NK-92 (cell line): ENCODE results near the gene ZSCAN21.
"Not testable (repeated sequence)": the region's sequence is repeated elsewhere in the genome, so short reads cannot be mapped to it uniquely, and the experiment has no call there.

Experiments used
- DNase-seq: peaks from one replicate; lab custom pipeline; 2025; ENCODE audit not compliant: unreplicated experiment; lab: John Stamatoyannopoulos, UW

The ZSCAN21 gene

GRCh38 chr7:100049441-100050291 is at the start of gene ZSCAN21:
TSS of gene ZSCAN21 (plus strand) at chr7:100049774. CDS start at chr7:100057007, 7,233 bp downstream.
- DNase-seq = no peak

GRCh38 chr7:100000239-100000638 is 49.3 kb upstream of the ZSCAN21 start:
- DNase-seq = no peak

- DNase-seq = no peak
Measured at GRCh38 chr7:100003711-100004661, 45.6 kb upstream of the ZSCAN21 start.

- no peak for DNase-seq
Measured at GRCh38 chr7:100007887-100008286, 41.7 kb upstream of the ZSCAN21 start.

DNA sequence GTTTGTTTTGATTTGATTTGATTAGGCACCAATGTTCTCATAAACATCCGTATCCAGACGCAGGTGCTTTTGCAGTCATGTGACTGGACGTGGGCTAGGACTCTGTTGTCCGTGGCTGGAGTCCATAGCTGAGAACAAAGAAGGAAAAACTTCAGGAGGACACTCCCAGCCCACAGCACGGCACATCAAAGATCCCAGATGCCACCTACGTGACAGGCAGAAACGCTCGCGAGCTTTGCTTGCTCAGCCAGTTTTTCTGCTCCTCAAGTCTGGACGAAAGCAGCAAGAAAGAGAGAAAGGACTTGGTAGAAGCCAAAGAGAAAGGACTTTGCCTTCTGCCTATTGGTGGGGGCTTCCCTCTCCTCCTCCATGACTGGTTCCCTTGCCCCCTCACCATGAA is 41.0 kb upstream of the ZSCAN21 start:
- no peak for DNase-seq

DNA sequence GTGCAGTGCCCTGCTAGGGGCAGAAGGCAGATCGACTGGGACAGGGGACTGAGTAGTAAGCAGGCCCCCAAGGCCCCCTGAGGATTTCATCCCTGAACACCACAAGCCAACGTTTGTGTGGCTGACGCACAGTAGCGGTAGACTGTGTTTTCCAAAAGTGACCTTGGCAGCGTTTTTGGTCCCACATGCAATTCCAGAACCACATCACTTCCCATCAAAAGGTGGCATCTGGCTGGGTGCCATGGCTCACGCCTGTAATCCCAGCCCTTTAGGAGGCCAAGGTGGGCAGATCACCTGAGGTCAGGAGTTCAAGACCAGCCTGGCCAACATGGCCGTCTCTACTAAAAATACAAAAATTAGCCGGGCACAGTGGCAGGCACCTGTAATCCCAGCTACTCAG is 39.6 kb upstream of the ZSCAN21 start:
- DNase-seq = not testable (repeated sequence)

DNA sequence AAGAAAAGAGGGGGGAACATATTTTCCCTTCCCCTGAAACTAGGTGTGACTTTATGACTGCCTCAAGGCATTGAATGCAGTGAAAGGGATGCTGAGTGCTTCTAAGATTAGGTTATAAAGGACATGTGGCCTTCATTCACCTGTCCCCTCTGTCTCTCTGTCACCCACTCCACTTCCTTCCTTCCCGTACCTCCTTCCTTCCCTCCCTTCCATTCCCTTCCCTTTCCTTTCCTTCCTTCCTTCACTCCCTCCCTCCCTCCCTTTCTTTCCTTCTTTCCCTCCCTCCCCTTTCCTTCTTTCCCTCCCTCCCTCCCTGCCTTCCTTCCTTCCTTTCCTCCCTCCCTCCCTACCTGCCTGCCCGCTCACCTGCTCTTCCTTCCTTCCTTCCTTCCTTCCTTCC is 38.7 kb upstream of the ZSCAN21 start:
- DNase-seq = no peak

DNA sequence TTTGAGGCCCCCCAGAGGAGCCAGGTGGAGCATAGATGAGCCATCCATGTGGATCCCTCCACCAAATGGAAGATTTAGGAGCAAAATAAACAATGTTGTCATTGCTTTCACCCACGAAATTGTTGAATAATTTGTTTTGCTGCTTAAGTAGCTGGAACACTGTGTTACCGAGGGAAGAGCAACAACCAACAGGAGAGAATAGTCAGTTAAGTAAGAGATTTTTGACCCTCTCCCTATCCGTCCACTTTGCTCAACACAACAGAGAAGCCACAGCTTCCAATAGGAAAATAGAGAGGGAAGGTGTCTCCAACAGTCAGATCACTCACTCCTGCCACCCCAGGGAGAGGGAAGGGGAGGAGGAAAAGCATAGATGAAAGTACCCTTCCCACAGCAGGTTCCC is 38.1 kb upstream of the ZSCAN21 start:
- no peak for DNase-seq

DNA sequence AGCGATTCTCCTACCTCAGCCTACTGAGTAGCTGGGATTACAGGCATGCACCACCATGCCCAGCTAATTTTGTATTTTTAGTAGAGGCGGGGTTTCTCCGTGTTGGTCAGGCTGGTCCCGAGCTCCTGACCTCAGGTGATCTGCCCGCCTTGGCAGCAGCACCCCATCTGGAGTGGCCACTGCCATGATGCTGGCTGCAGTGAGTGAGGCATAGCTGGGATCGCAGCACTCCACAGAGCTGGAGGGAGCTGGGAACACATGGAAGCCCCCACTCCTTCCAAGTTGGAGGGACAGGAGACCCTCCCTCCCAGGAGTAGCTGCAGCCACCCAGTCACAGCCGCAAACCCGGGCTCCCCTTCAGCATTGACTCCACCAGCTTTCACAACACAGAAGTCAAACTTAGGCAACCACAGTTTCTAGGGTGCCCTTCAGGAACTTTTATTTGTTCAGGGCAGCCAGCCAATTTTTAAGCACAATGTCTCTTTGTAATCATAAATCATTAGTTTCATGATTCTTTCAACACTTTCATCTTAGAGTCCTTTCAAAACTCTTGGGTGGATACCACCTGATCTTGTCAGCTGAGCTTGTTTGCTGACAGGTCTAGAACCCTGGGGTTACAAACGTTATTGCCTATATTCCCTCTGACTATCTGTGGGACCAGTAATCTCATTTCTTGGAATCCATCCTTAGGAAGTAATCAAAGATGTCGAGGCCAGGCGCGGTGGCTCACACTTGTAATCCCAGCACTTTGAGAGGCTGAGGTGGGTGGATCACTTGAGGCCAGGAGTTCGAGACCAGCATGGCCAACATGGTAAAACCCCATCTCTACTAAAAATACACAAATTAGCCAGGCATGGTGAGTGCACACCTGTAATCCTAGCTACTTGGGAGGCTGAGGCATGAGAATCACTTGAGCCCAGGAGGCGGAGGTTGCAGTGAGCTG is 36.9 kb upstream of the ZSCAN21 start:
- not testable (repeated sequence) for DNase-seq

- no peak for DNase-seq
Measured at GRCh38 chr7:100013328-100013676, 36.3 kb upstream of the ZSCAN21 start.

DNA sequence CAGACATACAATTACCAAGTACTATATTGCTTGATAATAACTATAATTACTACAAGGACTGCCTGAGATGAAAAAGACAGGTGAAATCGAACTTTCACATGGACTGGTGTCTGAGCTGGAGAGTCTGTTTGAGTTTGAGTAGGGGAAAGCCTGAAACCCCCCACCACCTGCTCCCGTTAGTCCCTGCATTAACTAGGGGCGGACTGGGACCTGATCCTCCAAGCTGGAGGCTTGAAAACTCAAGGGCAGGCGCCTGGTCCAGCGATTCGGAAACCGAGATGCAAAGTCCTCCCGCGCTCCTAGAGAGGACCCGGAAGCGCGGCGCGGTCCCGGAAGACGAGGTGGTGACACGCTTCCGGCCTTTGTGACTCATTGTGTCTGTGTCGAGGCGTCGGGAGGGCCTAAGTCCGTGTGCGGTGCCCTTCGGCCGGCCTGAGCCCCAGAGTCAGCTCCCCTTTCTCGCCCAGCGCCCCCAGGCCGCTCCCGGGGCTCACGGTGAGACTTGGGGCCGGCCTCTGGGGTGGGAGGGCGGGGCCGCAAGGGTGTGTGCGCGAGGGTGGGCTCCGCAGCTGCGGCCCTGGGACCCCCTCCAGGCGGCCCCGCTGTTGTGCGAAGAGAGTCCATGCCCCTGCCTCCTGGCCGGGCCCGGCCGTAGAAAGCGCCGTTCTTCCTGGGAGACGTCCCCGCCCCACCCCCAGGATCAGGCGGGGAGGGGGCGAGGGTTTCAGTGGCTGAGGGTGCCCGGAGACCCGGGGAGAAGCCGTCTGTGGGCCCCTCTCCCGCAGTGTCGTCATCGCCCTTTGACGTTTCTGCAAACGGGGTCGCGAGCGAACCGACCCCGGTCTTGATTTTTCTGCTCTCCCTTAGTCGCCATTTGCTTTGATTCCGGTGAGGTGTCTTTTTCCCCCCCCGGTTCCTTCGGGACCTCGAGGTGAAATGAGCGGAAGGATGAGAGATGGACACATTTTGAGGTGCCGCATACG is 34.1 kb upstream of the ZSCAN21 start, which contains the start of gene ZKSCAN1:
Gene ZKSCAN1, plus strand, starts transcription at position 365 of the 983 bp plus-strand sequence. CDS start 7,911 bp downstream, outside the sequence.
- no peak for DNase-seq

- DNase-seq = no peak
Measured at GRCh38 chr7:100016215-100016901, 33.2 kb upstream of the ZSCAN21 start.

- DNase-seq = no peak
Measured at GRCh38 chr7:100017300-100017699, 32.3 kb upstream of the ZSCAN21 start.

GRCh38 chr7:100017875-100018274 is 31.7 kb upstream of the ZSCAN21 start:
- DNase-seq = no peak

GRCh38 chr7:100019908-100020307 is 29.7 kb upstream of the ZSCAN21 start:
- DNase-seq = no peak

GRCh38 chr7:100021297-100021696 is 28.3 kb upstream of the ZSCAN21 start:
- DNase-seq = no peak

DNA sequence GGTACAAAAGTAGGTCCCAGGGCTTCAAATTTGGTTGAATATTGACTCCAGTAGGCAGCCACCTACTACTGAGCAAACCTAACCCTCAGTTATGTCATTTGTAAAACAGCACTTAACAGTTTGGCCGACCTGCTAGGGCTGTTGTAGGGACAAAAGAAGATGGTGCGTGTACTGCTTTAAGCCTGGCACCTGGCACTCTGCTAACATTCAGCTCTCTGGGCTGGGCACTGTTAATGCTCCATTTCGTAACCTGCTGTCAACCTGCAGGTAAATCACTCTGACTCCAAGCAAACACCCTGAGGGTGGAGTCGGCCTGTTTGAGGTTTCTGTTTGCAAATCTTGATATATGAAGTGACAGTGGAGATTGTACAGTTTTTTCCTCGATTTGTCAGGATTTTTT is 27.0 kb upstream of the ZSCAN21 start:
- no peak for DNase-seq

DNA sequence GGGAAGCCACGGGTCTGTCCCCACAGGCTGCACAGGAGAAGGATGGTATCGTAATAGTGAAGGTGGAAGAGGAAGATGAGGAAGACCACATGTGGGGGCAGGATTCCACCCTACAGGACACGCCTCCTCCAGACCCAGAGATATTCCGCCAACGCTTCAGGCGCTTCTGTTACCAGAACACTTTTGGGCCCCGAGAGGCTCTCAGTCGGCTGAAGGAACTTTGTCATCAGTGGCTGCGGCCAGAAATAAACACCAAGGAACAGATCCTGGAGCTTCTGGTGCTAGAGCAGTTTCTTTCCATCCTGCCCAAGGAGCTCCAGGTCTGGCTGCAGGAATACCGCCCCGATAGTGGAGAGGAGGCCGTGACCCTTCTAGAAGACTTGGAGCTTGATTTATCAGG is 26.0 kb upstream of the ZSCAN21 start:
- DNase-seq = no peak
